Motor neuron (in vitro differentiated cells): ENCODE results near the gene RAPGEF5. TPM values are rescaled to one million over a fixed set of nuclear protein-coding genes. Genes with fewer than 3 reads are reported as not detected.

Experiments
- ATAC-seq, 8 experiments: fragments of 200-7000 bp; cut with Tn5 transposase; replicated peaks in 6 of 8; 2 replicates each; pipeline ENCODE4 v1.8.0; 2021; ENCODE audit warnings: mild to moderate bottlenecking in 8 of 8, moderate library complexity in 8 of 8
- H3K27ac ChIP-seq, 2 donors: fragments of 250-450 bp; sonication (Bioruptor Pico); 2 replicates each; pipeline ENCODE4 v1.9.0; 2021; ENCODE audit warnings: antibody characterized with exemption in 2 of 2, mild to moderate bottlenecking in 2 of 2, moderate library complexity in 1 of 2
- H3K4me1 ChIP-seq, 2 donors: fragments of 250-450 bp; sonication (Bioruptor Pico); replicated peaks in 1 of 2; 2 replicates each; pipeline ENCODE4 v1.6.1; 2021; ENCODE audit warnings: antibody characterized with exemption in 2 of 2, mild to moderate bottlenecking in 2 of 2, moderate library complexity in 1 of 2
- H3K4me3 ChIP-seq, 5 donors: fragments of 250-450 bp; sonication (Bioruptor Pico); 2 replicates each; pipeline ENCODE4 v1.9.0; 2021; ENCODE audit warnings: antibody characterized with exemption in 5 of 5, mild to moderate bottlenecking in 5 of 5, moderate library complexity in 4 of 5
- WGBS, 10 experiments: fragments of 450-650 bp; shearing (Covaris generic); methylation state at CpG; one replicate each; pipeline ENCODE4 v1.0.0; 2022; 5-methylcytosine and 5-hydroxymethylcytosine counted together
- in situ Hi-C, 9 experiments: fragments of 400-800 bp; cut with MboI; loops; one replicate each; pipeline ENCODE4 v1.15.0; 2021; ENCODE audit warnings: low sequenced_read_pairs in 9 of 9, low pct_unique_long_range_greater_than_20kb in 2 of 9; ENCODE audit not compliant: unreplicated experiment in 9 of 9
- total RNA-seq, 8 experiments: library from RNA; unstranded; fragments of 300-600 nt; gene quantifications; 2 replicates each; pipeline versions ENCODE4 v1.2.3 to v1.2.4, GENCODE V29; 2022

Gene RAPGEF5
- total RNA-seq, 8 experiments from 2014 or later, result 4.6 to 22.2 (median 14.2) TPM

DNA sequence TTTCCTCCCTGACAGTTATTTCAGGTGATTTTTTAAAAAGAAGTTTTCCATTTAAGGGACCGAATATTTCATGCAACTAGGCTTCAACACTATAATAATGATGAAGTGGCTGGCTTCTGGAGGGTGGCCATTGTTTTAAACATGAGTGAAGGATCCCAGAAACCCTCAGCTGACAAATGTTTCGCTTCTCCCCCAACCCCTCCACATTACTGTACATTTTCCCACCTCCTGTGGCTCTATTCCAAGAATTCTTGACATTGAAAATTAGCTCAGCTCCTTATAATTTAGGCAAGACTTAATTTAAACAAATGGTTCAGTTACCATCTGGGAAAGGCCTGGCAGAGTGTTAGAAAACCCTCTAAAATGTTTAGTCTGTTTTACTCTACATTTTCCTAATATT, 281.4 kb downstream of the RAPGEF5 start:
- ATAC-seq, result no peak
- H3K4me1 ChIP-seq, result peaks cover 0 to 6% of the 10 kb centered on the region in 2 donors
- no peak overlapping the region for H3K27ac ChIP-seq
- in situ Hi-C loops, result loop anchor here in 1 of 9 experiments (25.0 kb wide), 1 partner anchor 138 kb away; the partner anchor contains the start of gene CDCA7L
- H3K4me3 ChIP-seq, result no peak overlapping the region
- WGBS, 10 experiments, result 0 to 86% (median 76%) methylated on average over 1 to 2 of the region's 2 CpGs; no CpG with 5 or more reads in 2 of the 10 experiments

DNA sequence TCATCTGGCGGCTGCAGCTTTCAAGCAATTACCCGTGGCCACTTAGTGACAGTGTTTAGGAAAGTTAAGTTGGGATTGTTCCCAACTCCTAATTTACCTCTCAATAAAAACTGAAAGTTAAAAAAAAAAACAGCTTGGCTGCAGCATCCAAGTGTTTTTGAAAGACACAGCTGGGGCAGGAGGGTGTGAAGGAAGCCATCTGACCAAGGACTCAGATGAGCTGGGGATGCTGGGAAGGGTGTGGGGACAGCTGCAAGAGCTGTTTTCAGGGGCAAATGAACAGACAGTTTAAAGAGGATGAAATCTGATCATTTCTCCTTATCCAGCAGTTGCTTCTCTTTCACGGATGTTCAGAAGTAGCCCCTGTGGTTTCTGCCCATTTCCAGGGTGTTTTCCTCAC, 282.1 kb downstream of the RAPGEF5 start:
- peak in 2 of 8 experiments; percentile 19 to 74 for ATAC-seq
- in situ Hi-C loops, result loop anchor here in 1 of 9 experiments (25.0 kb wide), 1 partner anchor 138 kb away; the partner anchor contains the start of gene CDCA7L
- 0 to 100% (median 54%) methylated on average over 1 to 3 of the region's 3 CpGs; no CpG with 5 or more reads in 3 of the 10 experiments for WGBS, 10 experiments
- Histone ChIP-seq H3K4me3 (no peak overlapping the region), H3K27ac (no peak overlapping the region), H3K4me1 (peaks cover 0 to 6% of the 10 kb centered on the region in 2 donors)

Other genes starting within 250 kb of the RAPGEF5 start
- gene STEAP1B, start 143.0 kb upstream of the RAPGEF5 start, total RNA-seq, result 1 to 10 TPM in 7 of 8 experiments, under 1 TPM in 1; 0.11 to 5.3 (median 2.5) TPM